OCI-LY1 (cell line): ENCODE measurements around the gene CAPN12.

ENCODE experiments used
- EZH2 ChIP-seq: fragments of 200-600 bp; sonication (generic), shearing (Covaris generic); IDR thresholded peaks from 2 replicates; pipeline ENCODE4 v1.8.0; 2017; ENCODE audit warnings: borderline replicate concordance, mixed run types, mild to moderate bottlenecking, antibody characterized with exemption, low read length, moderate library complexity, mixed read lengths
- TF ChIP-seq, protein P1 (sequence below): fragments of 200-600 bp; sonication (generic), shearing (Covaris generic); IDR thresholded peaks from 2 replicates; pipeline ENCODE4 v1.5.1; 2017; ENCODE audit warnings: mild to moderate bottlenecking, antibody characterized with exemption, low read length, moderate library complexity, mixed read lengths

DNA sequence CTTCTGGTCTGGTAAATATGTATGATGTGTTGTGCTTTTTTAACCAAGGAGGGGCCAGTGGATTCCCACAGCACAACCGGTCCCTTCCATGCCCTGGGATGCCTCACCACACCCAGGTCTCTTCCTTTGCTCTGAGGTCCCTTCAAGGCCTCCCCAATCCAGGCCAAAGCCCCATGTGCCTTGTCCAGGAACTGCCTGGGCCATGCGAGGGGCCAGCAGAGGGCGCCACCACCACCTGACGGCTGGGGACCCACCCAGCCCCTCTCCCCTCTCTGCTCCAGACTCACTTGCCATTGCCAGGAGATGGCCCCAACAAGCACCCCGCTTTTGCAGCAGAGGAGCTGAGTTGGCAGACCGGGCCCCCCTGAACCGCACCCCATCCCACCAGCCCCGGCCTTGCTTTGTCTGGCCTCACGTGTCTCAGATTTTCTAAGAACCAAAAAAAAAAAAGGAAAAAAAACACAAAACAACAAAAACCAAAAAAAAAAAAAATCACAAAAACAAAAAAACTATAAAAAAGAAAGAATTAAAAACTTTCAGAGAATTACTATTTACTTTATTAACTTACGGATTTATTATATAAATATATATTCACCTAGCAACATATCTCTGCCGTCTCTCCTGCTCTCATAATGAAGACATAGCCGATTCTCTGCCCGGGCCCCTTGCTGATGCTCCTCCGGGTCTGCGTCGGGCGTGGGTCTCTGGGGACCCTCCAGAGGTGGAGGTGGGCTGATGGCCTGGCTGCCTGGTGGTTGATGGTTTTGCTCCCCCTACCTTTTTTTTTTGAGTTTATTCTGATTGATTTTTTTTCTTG lies 14.4 kb downstream of the CAPN12 start:
- TF ChIP-seq, protein P1, sequence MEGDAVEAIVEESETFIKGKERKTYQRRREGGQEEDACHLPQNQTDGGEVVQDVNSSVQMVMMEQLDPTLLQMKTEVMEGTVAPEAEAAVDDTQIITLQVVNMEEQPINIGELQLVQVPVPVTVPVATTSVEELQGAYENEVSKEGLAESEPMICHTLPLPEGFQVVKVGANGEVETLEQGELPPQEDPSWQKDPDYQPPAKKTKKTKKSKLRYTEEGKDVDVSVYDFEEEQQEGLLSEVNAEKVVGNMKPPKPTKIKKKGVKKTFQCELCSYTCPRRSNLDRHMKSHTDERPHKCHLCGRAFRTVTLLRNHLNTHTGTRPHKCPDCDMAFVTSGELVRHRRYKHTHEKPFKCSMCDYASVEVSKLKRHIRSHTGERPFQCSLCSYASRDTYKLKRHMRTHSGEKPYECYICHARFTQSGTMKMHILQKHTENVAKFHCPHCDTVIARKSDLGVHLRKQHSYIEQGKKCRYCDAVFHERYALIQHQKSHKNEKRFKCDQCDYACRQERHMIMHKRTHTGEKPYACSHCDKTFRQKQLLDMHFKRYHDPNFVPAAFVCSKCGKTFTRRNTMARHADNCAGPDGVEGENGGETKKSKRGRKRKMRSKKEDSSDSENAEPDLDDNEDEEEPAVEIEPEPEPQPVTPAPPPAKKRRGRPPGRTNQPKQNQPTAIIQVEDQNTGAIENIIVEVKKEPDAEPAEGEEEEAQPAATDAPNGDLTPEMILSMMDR: peak; percentile 90
- TF ChIP-seq EZH2: no peak
